Type B pancreatic cell (in vitro differentiated cells): Measurements from ENCODE around the gene DDX49. TPM values are rescaled to one million over a fixed set of nuclear protein-coding genes. Genes with fewer than 3 reads are reported as not detected.
A peak's percentile ranks its signal among the peaks of the same experiment; 100 is the strongest.

Source experiments
- DNase-seq: peaks from one replicate; pipeline ENCODE4 v3.0.0; 2021; ENCODE audit warnings: mixed read lengths; ENCODE audit not compliant: unreplicated experiment; ENCODE audit errors: extremely low spot score
- H3K27ac Mint-ChIP-seq: 2 replicates; pipeline ENCODE4 v1.8.0; 2021; ENCODE audit warnings: mild to moderate bottlenecking, mixed read lengths
- H3K27me3 Mint-ChIP-seq: 2 replicates; pipeline ENCODE4 v1.8.0; 2021; ENCODE audit warnings: mixed read lengths
- H3K36me3 Mint-ChIP-seq: 2 replicates; pipeline ENCODE4 v1.8.0; 2021; ENCODE audit warnings: mixed read lengths
- H3K4me1 Mint-ChIP-seq: one replicate; pipeline ENCODE4 v1.8.0; 2021; ENCODE audit warnings: mixed read lengths; ENCODE audit not compliant: unreplicated experiment
- H3K4me3 Mint-ChIP-seq: 2 replicates; pipeline ENCODE4 v1.8.0; 2021; ENCODE audit warnings: mild to moderate bottlenecking, mixed read lengths
- H3K9me3 Mint-ChIP-seq: 2 replicates; pipeline ENCODE4 v1.8.0; 2021; ENCODE audit warnings: mixed read lengths
- total RNA-seq: library from RNA; stranded (reverse); gene quantifications from 2 replicates; pipeline ENCODE4 v1.2.1, GENCODE V29; 2021; ENCODE audit warnings: low replicate concordance
- TF ChIP-seq, protein P1 (sequence below): fragments of 200-600 bp; sonication (generic); conservative IDR thresholded peaks from 2 replicates; pipeline ENCODE4 v1.5.0; 2021; ENCODE audit warnings: antibody characterized with exemption, mild to moderate bottlenecking

Gene DDX49
- total RNA-seq, 1 donor from 2014 or later: 58.3 TPM

DNA sequence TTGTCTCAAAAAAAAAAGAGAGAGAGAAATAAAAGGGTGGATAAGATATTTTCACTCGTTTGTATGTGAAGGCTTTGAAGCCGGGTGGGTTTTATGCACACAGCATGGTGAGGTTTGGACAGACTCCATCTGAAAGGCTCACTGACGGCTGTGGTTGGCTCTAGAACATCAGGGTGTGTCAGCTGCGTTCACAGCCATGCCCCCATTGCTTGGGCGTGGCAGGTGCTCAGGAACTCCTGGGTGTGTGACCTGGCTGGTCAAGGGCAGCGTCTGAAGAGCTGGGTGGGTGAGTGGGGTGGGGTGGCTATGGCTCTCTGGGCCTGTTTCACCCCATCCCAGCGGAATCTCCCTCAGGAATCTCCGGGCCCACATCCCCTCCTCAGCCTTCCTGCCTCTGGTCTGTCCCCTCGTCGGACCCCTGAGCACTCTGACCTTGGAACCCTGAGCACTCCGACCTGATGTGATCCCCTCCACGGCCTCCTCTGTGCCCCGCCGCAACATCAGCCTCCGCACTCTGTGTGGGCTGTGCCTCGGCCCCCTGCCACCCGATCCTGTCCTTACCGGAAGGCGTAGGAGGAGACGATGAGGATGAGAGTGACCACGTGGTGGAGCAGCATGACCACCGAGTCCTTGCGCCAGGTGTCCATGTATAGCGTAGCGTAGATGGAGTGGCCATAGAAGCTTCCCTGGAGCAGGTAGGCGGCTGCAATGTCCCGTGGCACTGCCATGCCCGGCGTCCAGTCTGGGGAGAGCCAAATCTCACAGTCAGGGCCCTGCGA is 35.8 kb upstream of the DDX49 start:
- Mint-ChIP-seq H3K36me3 (peaks cover 10% of the 10 kb centered on the region), H3K27ac (no peak overlapping the region), H3K4me3 (no peak overlapping the region), H3K9me3 (no peaks in the 10 kb centered on the region), H3K27me3 (no peaks in the 10 kb centered on the region), H3K4me1 (no peaks in the 10 kb centered on the region)
- TF ChIP-seq, protein P1, sequence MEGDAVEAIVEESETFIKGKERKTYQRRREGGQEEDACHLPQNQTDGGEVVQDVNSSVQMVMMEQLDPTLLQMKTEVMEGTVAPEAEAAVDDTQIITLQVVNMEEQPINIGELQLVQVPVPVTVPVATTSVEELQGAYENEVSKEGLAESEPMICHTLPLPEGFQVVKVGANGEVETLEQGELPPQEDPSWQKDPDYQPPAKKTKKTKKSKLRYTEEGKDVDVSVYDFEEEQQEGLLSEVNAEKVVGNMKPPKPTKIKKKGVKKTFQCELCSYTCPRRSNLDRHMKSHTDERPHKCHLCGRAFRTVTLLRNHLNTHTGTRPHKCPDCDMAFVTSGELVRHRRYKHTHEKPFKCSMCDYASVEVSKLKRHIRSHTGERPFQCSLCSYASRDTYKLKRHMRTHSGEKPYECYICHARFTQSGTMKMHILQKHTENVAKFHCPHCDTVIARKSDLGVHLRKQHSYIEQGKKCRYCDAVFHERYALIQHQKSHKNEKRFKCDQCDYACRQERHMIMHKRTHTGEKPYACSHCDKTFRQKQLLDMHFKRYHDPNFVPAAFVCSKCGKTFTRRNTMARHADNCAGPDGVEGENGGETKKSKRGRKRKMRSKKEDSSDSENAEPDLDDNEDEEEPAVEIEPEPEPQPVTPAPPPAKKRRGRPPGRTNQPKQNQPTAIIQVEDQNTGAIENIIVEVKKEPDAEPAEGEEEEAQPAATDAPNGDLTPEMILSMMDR: no peak
- no peak for DNase-seq

DNA sequence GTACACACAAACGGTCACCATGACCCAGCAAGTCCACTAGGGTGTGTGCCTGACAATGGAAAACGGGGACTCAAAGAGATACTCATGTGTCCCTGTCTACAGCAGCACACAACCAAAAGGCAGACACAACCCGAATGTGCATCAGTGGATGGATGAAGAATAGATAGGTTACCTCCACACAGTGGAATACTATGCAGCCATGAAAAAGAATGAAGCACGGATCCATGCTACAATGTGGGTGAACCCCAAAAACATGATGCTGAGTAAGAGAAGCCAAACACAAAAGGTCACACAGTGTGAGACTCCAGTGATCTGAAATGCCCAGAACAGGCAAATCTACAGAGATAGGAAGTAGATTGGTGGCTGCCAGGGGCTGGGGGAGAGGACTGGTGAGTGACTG is 32.5 kb upstream of the DDX49 start:
- Mint-ChIP-seq H3K27ac (no peak overlapping the region), H3K27me3 (no peaks in the 10 kb centered on the region), H3K9me3 (no peaks in the 10 kb centered on the region), H3K4me1 (no peaks in the 10 kb centered on the region), H3K36me3 (peaks cover 8% of the 10 kb centered on the region), H3K4me3 (no peak overlapping the region)
- TF ChIP-seq, protein P1: no peak
- no peak for DNase-seq

DNA sequence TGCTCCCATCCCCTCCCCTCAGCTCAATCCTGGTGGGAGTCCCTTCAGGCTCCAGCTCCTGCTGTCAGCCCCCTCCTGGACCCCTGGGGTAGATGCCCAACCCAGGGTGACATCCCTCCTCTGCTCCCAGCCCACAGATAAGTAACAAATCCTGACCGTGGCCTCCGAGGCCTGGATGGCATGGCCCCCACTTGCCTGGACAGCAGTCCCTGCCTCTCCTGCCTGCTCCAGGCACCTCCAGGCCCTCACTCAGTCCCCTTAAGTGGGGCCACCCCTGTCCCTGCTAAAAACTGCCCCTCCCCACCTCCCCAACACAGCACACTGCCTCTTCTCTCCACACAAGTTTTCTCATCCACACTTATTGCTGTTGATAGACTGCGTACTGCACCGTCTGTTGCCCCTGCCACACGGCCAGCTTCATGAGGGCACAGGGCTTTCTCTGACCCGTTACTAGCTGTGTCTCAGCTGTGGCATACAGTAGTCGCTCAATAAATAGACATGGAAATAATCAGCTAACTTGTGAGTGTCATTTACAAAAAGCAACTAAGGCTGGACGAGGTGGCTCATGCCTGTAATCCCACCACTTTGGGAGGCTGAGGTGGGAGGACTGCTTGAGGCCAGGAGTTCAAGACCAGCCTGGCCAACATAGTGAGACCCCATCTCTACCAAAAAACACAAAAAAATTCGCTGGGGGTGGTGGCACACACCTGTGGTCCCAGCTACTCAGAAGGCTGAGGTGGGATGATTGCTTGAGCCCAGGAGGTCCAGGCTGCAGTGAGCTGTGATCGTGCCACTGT is 29.4 kb upstream of the DDX49 start:
- H3K4me1 Mint-ChIP-seq: no peaks in the 10 kb centered on the region
- DNase-seq: no peak
- H3K36me3 Mint-ChIP-seq: peaks cover 8% of the 10 kb centered on the region
- no peaks in the 10 kb centered on the region for H3K9me3 Mint-ChIP-seq
- TF ChIP-seq, protein P1: no peak
- H3K4me3 Mint-ChIP-seq: no peak overlapping the region
- no peak overlapping the region for H3K27ac Mint-ChIP-seq
- H3K27me3 Mint-ChIP-seq: no peaks in the 10 kb centered on the region

DNA sequence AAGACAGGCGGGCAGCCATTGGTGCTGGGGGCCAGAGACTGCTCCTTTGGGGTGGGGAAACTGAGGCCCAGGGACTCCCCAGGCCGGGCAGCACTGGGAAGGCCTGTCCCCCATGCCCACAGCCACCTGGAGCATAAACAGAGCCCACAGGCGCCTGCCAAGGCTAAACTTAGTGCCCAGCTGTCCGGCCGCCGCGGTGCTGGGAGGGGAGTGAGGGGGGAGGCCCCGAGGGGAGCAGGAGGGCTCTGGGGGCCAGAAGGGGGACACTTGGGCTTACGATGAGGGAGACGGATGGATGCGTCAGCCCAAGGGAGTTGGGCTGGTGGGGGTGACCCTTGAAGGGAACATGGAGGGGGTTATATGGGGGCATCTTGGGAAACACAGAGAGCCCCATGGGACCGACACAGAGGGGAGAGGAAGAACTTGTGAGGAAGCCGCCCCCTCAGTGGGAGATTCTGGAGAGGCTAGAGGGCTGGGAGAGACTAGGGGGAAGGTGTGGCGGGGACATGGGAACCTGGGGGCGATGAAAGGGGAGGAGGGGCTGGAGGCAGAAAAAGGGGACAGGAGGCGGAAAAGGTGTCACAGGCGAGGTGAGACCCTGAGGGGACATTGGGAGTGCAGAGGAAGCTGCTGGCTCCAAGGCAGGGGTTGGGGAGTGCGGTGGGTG is 25.8 kb upstream of the DDX49 start:
- DNase-seq: no peak
- H3K36me3 Mint-ChIP-seq: peaks cover 4% of the 10 kb centered on the region
- no peak overlapping the region for H3K27ac Mint-ChIP-seq
- H3K4me1 Mint-ChIP-seq: peaks cover 5% of the 10 kb centered on the region
- H3K9me3 Mint-ChIP-seq: no peaks in the 10 kb centered on the region
- peak overlapping the region; percentile 36 for H3K4me3 Mint-ChIP-seq
- TF ChIP-seq, protein P1: no peak
- peaks cover 6% of the 10 kb centered on the region for H3K27me3 Mint-ChIP-seq

DNA sequence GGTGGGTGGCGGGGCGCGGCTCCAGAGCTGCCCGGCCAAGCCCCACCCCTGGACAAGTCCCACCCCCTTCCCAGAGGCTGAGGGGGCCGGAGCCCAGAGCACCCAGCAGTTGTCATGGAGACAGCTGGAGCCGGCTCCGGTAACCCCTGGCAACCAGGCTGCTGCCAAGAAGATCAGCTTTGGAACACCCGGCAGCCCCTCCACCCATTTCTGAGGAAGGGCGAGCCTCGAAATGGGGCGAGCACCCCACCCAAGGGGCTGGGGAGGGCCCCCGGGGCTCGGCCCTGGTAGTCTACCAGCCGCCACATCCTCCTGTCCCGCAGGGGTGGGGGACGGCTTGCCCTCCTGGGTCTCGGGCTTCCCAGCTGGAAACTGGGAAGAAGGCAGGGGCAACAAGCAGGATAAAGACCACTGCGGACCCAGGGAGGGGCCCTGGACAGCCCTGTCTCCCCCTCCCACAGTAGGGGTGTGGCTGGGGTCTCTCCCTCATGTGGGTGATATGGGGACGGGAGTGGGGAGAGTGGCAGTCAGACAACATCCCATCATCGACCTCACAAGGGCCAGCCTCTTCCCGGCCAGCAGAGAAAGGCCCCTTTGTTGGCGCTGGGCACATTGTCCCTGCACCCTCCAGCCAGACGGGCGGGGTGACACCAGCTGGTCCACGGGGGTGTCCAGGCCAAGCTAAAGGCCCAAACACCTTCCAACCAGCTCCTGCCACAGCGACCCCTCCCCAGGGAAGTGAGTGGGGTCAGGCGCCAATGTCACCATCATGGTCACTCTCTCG is 25.1 kb upstream of the DDX49 start:
- Mint-ChIP-seq H3K9me3 (no peaks in the 10 kb centered on the region), H3K36me3 (peaks cover 4% of the 10 kb centered on the region), H3K27me3 (peaks cover 6% of the 10 kb centered on the region), H3K4me3 (peak overlapping the region; percentile 82), H3K27ac (no peak overlapping the region), H3K4me1 (peaks cover 5% of the 10 kb centered on the region)
- TF ChIP-seq, protein P1: no peak
- DNase-seq: no peak
